OCI-LY7 (cell line): Measurements from ENCODE around the gene CST7. TPM values are rescaled to one million over a fixed set of nuclear protein-coding genes. Genes with fewer than 3 reads are reported as not detected.
"Not testable (repeated sequence)": the region's sequence is repeated elsewhere in the genome, so short reads cannot be mapped to it uniquely, and the experiment has no call there.

Experiments
- BruUV-seq: library from RNA; stranded (reverse); fragments of 400-500 nt; replicated peaks from 2 replicates; lab custom pipeline; 2021; lab: Mats Ljungman, UMichigan
- CTCF ChIA-PET: fragments of 300-600 bp; sonication (Branson Sonifier 250); formaldehyde crosslinking; loops from one replicate; lab custom pipeline; 2022; ENCODE audit warnings: antibody characterized with exemption; ENCODE audit not compliant: unreplicated experiment; lab: Charles Lee
- POLR2A ChIA-PET: fragments of 300-600 bp; sonication (Branson Sonifier 250); formaldehyde crosslinking; loops from one replicate; lab custom pipeline; 2022; ENCODE audit warnings: antibody characterized with exemption; lab: Charles Lee
- DNase-seq: peaks from one replicate; pipeline ENCODE4 v3.0.0-alpha.2; 2015; ENCODE audit warnings: low spot score
- H2AFZ ChIP-seq: fragments of 200-600 bp; sonication (generic), shearing (Covaris generic); 2 replicates; pipeline ENCODE4 v1.6.1; 2014; ENCODE audit warnings: mild to moderate bottlenecking, antibody characterized with exemption, low read length, moderate library complexity
- H3K27ac ChIP-seq: fragments of 200-600 bp; sonication (generic); 2 replicates; pipeline ENCODE4 v1.5.1; 2014; ENCODE audit warnings: mixed run types, low read depth, mild to moderate bottlenecking, moderate library complexity, low read length, inconsistent platforms; ENCODE audit not compliant: poor library complexity, severe bottlenecking
- H3K36me3 ChIP-seq: fragments of 200-600 bp; sonication (generic); 2 replicates; pipeline ENCODE4 v1.6.1; 2014; ENCODE audit warnings: mild to moderate bottlenecking, antibody characterized with exemption, low read length, moderate library complexity, mixed read lengths; ENCODE audit not compliant: insufficient read depth
- H3K4me1 ChIP-seq: fragments of 200-600 bp; sonication (generic); 2 replicates; pipeline ENCODE4 v1.5.1; 2014; ENCODE audit warnings: mild to moderate bottlenecking, low read length; ENCODE audit not compliant: insufficient read depth, poor library complexity, severe bottlenecking
- H3K4me2 ChIP-seq: fragments of 200-600 bp; sonication (generic); 2 replicates; pipeline ENCODE4 v1.6.1; 2014; ENCODE audit warnings: mild to moderate bottlenecking, low read length
- H3K4me3 ChIP-seq: fragments of 200-600 bp; sonication (generic); 2 replicates; pipeline ENCODE4 v1.5.1; 2014; ENCODE audit warnings: mild to moderate bottlenecking, low read depth, low read length; ENCODE audit not compliant: poor library complexity, severe bottlenecking
- H3K79me2 ChIP-seq: fragments of 200-600 bp; sonication (generic); 2 replicates; pipeline ENCODE4 v1.6.1; 2016; ENCODE audit warnings: low read depth, mild to moderate bottlenecking, low read length, moderate library complexity, mixed read lengths; ENCODE audit not compliant: insufficient read depth
- H3K9me2 ChIP-seq: fragments of 200-600 bp; sonication (generic); 2 replicates; pipeline ENCODE4 v1.6.1; 2016; ENCODE audit warnings: mild to moderate bottlenecking, low read length, mixed read lengths; ENCODE audit not compliant: insufficient read depth
- H3K9me3 ChIP-seq: fragments of 200-600 bp; sonication (generic); 2 replicates; pipeline ENCODE4 v1.6.1; 2014; ENCODE audit warnings: mild to moderate bottlenecking, mixed run types, low read length, mixed read lengths
- H4K20me1 ChIP-seq: fragments of 200-600 bp; sonication (generic); 2 replicates; pipeline ENCODE4 v1.6.1; 2014; ENCODE audit warnings: mild to moderate bottlenecking, antibody characterized with exemption, low read length, moderate library complexity, mixed read lengths; ENCODE audit not compliant: insufficient read depth
- EZH2phosphoT487 ChIP-seq: fragments of 200-600 bp; sonication (generic); IDR thresholded peaks from 2 replicates; pipeline ENCODE4 v1.6.1; 2018; ENCODE audit warnings: low read depth, borderline replicate concordance, mild to moderate bottlenecking, mixed run types, antibody characterized with exemption, low read length, moderate library complexity, mixed read lengths
- intact Hi-C: fragments of 100-400 bp; cut with micrococcal nuclease; formaldehyde crosslinking; loops from one replicate; pipeline ENCODE4 v1.10.0; 2022; ENCODE audit not compliant: unreplicated experiment
- total RNA-seq, 2 experiments: library from RNA; depleted of rRNA in 1 of 2; stranded (reverse); fragments of >200 nt in 1 of 2; shearing (Covaris generic) in 1 of 2; gene quantifications; 2 replicates each; pipeline ENCODE4 v1.2.3, GENCODE V29; 2014 to 2022
- TF ChIP-seq, protein P1 (sequence below): fragments of 200-600 bp; sonication (generic); conservative IDR thresholded peaks from 2 replicates; pipeline ENCODE4 v1.5.1; 2014; ENCODE audit warnings: mild to moderate bottlenecking, antibody characterized with exemption, low read length, moderate library complexity, mixed read lengths

CST7 gene
- total RNA-seq, 2 experiments from 2014 or later, result not detected

DNA sequence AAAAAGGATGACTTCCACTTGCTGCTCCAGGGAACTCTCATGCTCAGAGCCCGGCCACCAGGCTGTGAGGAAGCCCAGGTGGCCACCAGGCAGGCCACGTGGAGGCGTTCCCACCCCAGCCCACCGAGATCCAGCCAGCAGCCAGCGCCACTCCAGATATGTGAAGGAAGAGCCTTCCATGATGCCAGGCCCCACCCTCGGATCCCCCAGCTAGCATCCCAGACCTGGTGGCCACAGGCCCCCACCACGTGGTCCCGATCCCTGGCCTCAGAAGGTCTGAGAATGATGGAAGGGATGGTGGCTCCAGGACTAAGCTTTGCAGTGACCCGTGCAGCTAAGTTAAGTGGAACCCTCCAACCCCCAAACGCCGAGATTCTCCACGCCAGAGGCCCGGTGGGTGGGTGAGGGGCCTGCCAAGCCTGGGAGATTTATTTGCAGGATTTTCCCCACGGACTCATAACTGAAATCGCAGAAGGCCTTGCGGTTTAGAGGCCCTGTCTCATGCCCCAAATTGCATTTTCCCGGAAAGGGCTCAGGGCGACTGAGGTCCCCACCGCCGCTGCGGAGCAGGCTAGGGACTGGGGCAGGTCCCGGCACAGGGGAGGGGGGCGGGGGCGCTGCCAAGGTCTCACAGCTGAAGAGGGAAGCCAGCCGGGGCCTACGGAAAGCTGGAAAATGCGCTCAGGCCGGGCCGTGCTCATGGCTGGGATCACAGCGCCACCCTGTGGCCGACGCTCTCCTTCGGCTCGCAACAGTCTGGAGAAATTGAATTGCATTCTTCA, 31.1 kb upstream of the CST7 start:
- Histone ChIP-seq H2AFZ (no peak overlapping the region), H3K9me3 (no peaks in the 10 kb centered on the region), H3K79me2 (no peaks in the 10 kb centered on the region), H3K4me2 (no peak overlapping the region), H3K36me3 (no peaks in the 10 kb centered on the region), H3K4me1 (no peaks in the 10 kb centered on the region), H4K20me1 (no peaks in the 10 kb centered on the region), H3K9me2 (no peaks in the 10 kb centered on the region), H3K27ac (no peak overlapping the region), H3K4me3 (no peak overlapping the region)
- ChIA-PET CTCF (interaction anchor here (1.4 kb wide), 1 partner anchor 134 kb away, joined by 7 read pairs; no protein-coding TSS in a partner anchor), POLR2A (no interaction called here)
- intact Hi-C loops, result loop anchor here (1.0 to 5.0 kb wide), 4 partner anchors 46 to 756 kb away; no protein-coding TSS in a partner anchor
- BruUV-seq, result no TSS peak
- no peak for TF ChIP-seq EZH2phosphoT487
- TF ChIP-seq, protein P1, sequence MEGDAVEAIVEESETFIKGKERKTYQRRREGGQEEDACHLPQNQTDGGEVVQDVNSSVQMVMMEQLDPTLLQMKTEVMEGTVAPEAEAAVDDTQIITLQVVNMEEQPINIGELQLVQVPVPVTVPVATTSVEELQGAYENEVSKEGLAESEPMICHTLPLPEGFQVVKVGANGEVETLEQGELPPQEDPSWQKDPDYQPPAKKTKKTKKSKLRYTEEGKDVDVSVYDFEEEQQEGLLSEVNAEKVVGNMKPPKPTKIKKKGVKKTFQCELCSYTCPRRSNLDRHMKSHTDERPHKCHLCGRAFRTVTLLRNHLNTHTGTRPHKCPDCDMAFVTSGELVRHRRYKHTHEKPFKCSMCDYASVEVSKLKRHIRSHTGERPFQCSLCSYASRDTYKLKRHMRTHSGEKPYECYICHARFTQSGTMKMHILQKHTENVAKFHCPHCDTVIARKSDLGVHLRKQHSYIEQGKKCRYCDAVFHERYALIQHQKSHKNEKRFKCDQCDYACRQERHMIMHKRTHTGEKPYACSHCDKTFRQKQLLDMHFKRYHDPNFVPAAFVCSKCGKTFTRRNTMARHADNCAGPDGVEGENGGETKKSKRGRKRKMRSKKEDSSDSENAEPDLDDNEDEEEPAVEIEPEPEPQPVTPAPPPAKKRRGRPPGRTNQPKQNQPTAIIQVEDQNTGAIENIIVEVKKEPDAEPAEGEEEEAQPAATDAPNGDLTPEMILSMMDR, result peak; percentile 89
- DNase-seq, result peak; percentile 50

DNA sequence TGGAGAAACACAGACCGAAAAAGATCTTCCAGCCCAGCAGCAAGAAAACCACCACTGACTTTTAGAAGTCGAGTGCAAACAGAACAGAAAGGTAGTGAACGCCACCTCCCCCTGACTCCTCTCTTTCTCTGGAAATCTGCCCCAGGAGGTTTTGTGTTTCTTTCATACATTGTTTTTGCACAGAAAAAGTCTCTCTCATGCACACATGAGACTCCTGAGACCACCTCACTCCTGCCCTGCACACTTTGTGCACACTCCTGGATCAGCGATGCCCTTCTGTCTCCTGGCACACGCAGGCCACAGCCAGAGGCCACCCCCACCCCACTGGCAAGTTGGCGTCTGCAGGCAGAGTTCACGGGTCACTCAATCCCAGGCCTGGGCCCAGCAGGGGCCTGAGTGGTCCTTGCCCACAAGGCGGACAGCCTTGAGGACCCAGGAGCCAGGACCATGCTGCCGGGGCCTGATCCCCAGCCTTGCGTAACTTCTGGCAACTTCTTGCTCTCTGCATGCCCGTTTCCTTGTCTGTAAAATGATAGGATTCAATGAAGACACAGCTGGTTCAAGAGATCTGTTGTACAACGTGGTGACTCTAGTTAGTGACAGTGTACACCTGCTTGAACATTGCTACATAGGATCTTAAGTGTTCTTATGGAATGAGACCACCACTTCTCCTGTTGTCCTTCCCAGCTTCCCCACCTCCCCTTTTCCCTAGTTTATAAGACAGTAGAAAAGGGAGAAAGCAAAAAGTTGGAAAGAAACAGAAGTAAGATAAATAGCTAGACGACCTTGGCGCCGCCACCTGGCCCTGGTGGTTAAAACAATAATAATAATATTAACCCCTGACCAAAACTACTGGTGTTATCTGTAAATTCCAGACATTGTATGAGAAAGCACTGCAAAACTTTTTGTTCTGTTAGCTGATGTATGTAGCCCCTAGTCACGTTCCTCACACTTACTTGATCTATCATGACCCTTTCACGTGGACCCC, 30.2 kb upstream of the CST7 start:
- DNase-seq, result no peak
- BruUV-seq, result no TSS peak
- Histone ChIP-seq H4K20me1 (no peaks in the 10 kb centered on the region), H3K9me3 (no peaks in the 10 kb centered on the region), H3K27ac (no peak overlapping the region), H2AFZ (no peak overlapping the region), H3K4me3 (no peak overlapping the region), H3K79me2 (no peaks in the 10 kb centered on the region), H3K4me1 (no peaks in the 10 kb centered on the region), H3K4me2 (no peak overlapping the region), H3K36me3 (no peaks in the 10 kb centered on the region), H3K9me2 (no peaks in the 10 kb centered on the region)
- intact Hi-C loops, result loop anchor here (1.0 to 5.0 kb wide), 3 partner anchors 47 to 757 kb away; no protein-coding TSS in a partner anchor
- ChIA-PET CTCF (interaction anchor here (1.4 kb wide), 1 partner anchor 135 kb away, joined by 7 read pairs; no protein-coding TSS in a partner anchor), POLR2A (no interaction called here)
- no peak for TF ChIP-seq EZH2phosphoT487
- TF ChIP-seq, protein P1, result no peak

DNA sequence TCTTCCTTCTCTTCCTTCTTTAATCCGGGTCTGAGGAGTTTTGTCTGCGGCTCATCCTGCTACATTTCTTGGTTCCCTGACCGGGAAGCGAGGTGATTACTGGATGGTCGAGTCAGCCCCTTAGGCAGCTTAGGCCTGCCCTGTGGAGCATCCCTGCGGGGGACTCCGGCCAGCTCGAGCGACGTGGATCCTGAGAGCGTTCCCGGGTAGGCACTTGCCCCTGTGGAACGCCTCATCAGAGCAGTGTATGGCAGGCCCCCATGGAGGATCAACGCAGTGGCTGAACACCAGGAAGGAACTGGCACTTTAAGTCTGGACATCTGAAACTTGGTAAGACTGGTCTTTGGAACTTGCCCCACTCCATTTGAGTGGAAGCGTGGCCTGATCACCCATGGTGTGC, 29.4 kb upstream of the CST7 start:
- H3K9me2 ChIP-seq, H3K4me3 ChIP-seq, DNase-seq, H4K20me1 ChIP-seq, H3K36me3 ChIP-seq, H3K4me1 ChIP-seq, H3K79me2 ChIP-seq, H3K4me2 ChIP-seq, H2AFZ ChIP-seq, H3K9me3 ChIP-seq, H3K27ac ChIP-seq, BruUV-seq, CTCF ChIA-PET, POLR2A ChIA-PET: not testable (repeated sequence)
- intact Hi-C loops, result loop anchor here (5.0 kb wide), 3 partner anchors 47 to 757 kb away; no protein-coding TSS in a partner anchor

DNA sequence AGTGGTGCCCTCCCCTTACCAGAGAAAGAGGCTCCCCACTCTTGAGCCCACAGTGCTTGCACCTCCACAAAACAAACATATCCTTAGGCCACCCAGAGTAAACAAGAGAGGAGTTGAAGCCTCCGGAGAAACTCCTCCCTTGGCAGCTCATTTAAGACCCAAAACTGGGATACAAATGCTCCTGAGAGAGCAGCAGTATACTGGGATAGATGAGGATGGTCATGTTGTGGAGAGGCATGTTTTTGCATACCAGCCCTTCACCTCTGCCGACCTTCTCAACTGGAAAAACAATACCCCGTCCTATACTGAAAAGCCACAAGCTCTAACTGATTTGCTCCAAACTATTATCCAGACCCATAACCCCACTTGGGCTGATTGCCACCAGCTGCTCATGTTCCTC, 28.4 kb upstream of the CST7 start:
- H3K4me3 ChIP-seq, H3K9me2 ChIP-seq, H3K79me2 ChIP-seq, H3K9me3 ChIP-seq, BruUV-seq, CTCF ChIA-PET, POLR2A ChIA-PET, H4K20me1 ChIP-seq, DNase-seq, H3K36me3 ChIP-seq, H3K27ac ChIP-seq, H2AFZ ChIP-seq, H3K4me2 ChIP-seq, H3K4me1 ChIP-seq: not testable (repeated sequence)
- intact Hi-C loops, result loop anchor here (5.0 kb wide), 1 partner anchor 388 kb away; no protein-coding TSS in a partner anchor
